Measurements from ENCODE around the gene MAD1L1. TPM values are rescaled to one million over a fixed set of nuclear protein-coding genes. Genes with fewer than 3 reads are reported as not detected.

Gene MAD1L1
- total and polyA plus RNA-seq, 8 donors: 12.8 to 469 (median 27.3) TPM

DNA sequence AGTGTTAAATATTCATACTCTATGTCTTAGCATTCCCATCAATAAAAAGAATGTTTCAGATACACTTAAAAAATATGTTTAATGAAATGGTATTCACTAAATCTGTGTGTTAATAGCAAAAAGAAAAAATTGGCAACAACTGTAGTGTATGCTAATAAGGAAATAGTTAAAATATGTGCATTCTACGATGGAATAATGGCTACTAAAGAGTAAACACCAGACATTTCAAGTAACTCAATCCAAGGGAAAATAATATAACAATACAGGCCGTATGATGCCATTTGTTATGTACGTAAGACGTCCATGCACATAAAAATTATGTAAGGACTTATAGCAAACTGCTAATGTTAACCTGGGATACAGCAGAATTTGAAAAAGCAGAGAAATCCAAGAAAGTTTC, 46.6 kb downstream of the MAD1L1 start:
- H3K27me3 ChIP-seq: no peaks in the 10 kb centered on the region
- no peak for DNase-seq
- peaks cover 0 to 7% (median 2%) of the 10 kb centered on the region in 4 donors for H3K9me3 ChIP-seq
- H3K4me1 ChIP-seq: no peaks in the 10 kb centered on the region
- H3K4me3 ChIP-seq: no peak overlapping the region
- no peak overlapping the region for H3K27ac ChIP-seq
- peaks cover 0 to 27% (median 4%) of the 10 kb centered on the region in 4 donors for H3K36me3 ChIP-seq
- intact Hi-C loops (cut with DNase I; ENCODE audit: low total_unique reads): no loop called here
- WGBS, 5 donors: 76 to 86% (median 80%) methylated on average over 4 of the region's 4 CpGs
- TF ChIP-seq, protein P1, sequence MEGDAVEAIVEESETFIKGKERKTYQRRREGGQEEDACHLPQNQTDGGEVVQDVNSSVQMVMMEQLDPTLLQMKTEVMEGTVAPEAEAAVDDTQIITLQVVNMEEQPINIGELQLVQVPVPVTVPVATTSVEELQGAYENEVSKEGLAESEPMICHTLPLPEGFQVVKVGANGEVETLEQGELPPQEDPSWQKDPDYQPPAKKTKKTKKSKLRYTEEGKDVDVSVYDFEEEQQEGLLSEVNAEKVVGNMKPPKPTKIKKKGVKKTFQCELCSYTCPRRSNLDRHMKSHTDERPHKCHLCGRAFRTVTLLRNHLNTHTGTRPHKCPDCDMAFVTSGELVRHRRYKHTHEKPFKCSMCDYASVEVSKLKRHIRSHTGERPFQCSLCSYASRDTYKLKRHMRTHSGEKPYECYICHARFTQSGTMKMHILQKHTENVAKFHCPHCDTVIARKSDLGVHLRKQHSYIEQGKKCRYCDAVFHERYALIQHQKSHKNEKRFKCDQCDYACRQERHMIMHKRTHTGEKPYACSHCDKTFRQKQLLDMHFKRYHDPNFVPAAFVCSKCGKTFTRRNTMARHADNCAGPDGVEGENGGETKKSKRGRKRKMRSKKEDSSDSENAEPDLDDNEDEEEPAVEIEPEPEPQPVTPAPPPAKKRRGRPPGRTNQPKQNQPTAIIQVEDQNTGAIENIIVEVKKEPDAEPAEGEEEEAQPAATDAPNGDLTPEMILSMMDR (IDR thresholded peaks at IDR 0.05): no peak
- TF ChIP-seq POLR2A (IDR thresholded peaks at IDR 0.05) (no peak), POLR2AphosphoS5 (IDR thresholded peaks at IDR 0.05) (no peak), EP300 (IDR thresholded peaks at IDR 0.05) (no peak)

DNA sequence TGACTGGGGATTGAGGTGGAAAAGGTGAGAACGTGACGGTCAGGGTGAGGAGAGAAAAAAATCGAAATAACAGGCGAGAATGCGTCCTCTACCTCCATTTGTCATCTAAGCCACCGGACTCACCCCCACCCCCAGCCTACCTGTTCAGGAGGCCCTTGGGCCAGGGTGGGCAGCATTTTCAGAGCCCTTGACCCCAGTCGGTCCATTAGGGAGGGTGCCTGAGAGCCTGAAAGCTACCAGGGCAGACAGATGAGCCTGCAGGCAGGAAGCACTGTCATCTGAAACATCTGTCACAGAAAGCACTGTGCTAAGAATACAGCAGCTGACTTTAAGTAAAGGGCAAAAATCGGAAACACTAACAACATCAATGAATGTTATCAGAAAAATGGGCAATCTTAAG, 47.0 kb downstream of the MAD1L1 start:
- intact Hi-C loops (cut with DNase I; ENCODE audit: low total_unique reads): no loop called here
- WGBS, 5 donors: 89 to 94% (median 91%) methylated on average over 8 of the region's 8 CpGs

DNA sequence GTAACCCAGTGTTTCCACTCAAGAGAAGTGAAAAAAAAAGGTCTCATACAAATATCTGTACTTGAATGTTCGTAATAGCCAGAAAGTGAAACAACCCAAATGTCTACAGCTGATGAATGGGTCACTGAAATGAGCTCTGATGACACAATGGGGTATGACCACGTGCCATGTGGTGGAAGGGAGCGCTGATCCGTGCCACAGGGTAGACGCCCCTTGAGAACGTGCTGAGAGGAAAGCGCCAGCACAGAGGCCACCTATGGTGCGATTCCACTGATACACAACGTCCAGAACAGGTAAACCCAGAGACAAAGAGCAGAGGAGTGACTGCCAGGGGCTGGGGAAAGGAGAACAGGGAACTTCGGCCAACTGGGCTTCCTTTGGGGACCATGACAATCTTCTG, 50.3 kb downstream of the MAD1L1 start:
- Histone ChIP-seq H3K9me3 (no peaks in the 10 kb centered on the region), H3K4me1 (no peaks in the 10 kb centered on the region), H3K27ac (no peak overlapping the region), H3K4me3 (no peak overlapping the region), H3K36me3 (peaks cover 0 to 18% (median 5%) of the 10 kb centered on the region in 4 donors), H3K27me3 (no peaks in the 10 kb centered on the region)
- no peak for DNase-seq
- TF ChIP-seq POLR2AphosphoS5 (IDR thresholded peaks at IDR 0.05) (no peak), EP300 (IDR thresholded peaks at IDR 0.05) (no peak), POLR2A (IDR thresholded peaks at IDR 0.05) (no peak)
- TF ChIP-seq, protein P1 (IDR thresholded peaks at IDR 0.05): no peak
- WGBS, 5 donors: 91 to 97% (median 96%) methylated on average over 10 of the region's 10 CpGs
- intact Hi-C loops (cut with DNase I; ENCODE audit: low total_unique reads): no loop called here

More for the DNA sequence above, 47.0 kb downstream of the MAD1L1 start:
- Histone ChIP-seq H3K36me3 (peaks cover 0 to 26% (median 4%) of the 10 kb centered on the region in 4 donors), H3K27me3 (no peaks in the 10 kb centered on the region), H3K27ac (no peak overlapping the region), H3K4me1 (no peaks in the 10 kb centered on the region), H3K9me3 (peaks cover 0 to 7% (median 2%) of the 10 kb centered on the region in 4 donors), H3K4me3 (no peak overlapping the region)
- TF ChIP-seq POLR2AphosphoS5 (IDR thresholded peaks at IDR 0.05): no peak
- TF ChIP-seq POLR2A (IDR thresholded peaks at IDR 0.05): no peak
- no peak for DNase-seq

DNA sequence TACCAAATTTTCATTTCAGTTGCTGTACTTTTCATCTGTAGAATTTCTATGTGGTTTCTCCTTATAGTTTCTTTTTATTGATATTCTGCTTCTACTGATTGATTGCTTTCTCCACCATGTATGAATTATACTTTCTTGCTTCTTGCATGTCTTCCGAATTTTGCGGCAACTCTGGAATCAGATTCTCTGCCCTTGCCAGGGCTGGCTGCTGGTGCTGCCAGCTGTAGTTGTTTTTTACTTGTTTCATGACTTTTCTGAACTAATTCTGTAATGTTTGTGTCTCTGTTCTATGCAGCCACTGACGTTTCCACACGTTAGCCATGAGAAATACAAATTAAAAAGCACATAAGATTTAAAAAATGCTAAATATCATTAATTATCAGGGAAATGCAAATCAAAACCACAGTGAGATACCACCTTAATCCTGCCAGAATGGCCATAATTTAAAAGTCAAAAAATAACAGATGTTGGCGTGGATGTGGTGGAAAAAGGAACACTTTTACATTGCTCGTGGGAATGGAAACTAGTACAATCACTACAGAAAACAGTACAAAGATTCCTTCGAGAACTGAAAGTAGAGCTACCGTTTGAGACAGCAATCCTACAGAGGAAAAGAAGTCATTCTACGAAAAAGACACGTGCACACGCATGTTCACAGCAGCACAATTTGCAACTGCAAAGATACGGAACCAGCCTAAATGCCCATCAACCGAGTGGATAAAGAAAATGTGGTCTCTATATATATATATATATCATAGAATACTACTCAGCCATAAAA, 51.5 kb downstream of the MAD1L1 start:
- 87 to 96% (median 93%) methylated on average over 13 of the region's 13 CpGs for WGBS, 5 donors
- TF ChIP-seq POLR2A (IDR thresholded peaks at IDR 0.05) (no peak), EP300 (IDR thresholded peaks at IDR 0.05) (no peak), POLR2AphosphoS5 (IDR thresholded peaks at IDR 0.05) (no peak)
- TF ChIP-seq, protein P1 (IDR thresholded peaks at IDR 0.05): no peak
- Histone ChIP-seq H3K4me1 (no peaks in the 10 kb centered on the region), H3K27me3 (no peaks in the 10 kb centered on the region), H3K4me3 (no peak overlapping the region), H3K27ac (no peak overlapping the region), H3K9me3 (no peaks in the 10 kb centered on the region), H3K36me3 (peaks cover 0 to 18% (median 5%) of the 10 kb centered on the region in 4 donors)
- intact Hi-C loops (cut with DNase I; ENCODE audit: low total_unique reads): no loop called here
- no peak for DNase-seq

DNA sequence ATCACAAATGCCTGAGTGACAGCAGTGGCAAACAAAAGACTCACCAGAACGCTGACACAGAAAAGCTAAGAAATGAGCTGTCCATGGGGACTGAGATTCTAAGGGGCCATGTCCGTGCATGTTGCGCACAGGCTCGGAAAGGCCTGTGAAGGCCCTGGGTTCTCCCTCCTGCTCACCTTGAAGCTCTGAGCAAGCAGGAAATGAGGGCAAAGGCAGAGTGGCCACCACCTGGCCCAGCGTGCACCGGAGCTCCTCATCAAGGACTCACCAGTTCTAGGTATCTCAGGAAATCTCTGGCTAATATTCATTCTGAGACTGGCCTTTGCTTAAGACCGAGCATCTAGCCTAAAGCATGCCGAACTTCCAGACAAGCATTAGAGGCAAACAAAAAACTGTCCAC, 52.7 kb downstream of the MAD1L1 start:
- H3K4me3 ChIP-seq: no peak overlapping the region
- peaks cover 0 to 10% (median 5%) of the 10 kb centered on the region in 4 donors for H3K4me1 ChIP-seq
- 90 to 94% (median 92%) methylated on average over 8 of the region's 8 CpGs for WGBS, 5 donors
- no peak overlapping the region for H3K27ac ChIP-seq
- peaks cover 0 to 14% (median 5%) of the 10 kb centered on the region in 4 donors for H3K36me3 ChIP-seq
- H3K27me3 ChIP-seq: no peaks in the 10 kb centered on the region
- intact Hi-C loops (cut with DNase I; ENCODE audit: low total_unique reads): no loop called here
- TF ChIP-seq EP300 (IDR thresholded peaks at IDR 0.05) (no peak), POLR2AphosphoS5 (IDR thresholded peaks at IDR 0.05) (no peak), POLR2A (IDR thresholded peaks at IDR 0.05) (no peak)
- TF ChIP-seq, protein P1 (IDR thresholded peaks at IDR 0.05): no peak
- no peaks in the 10 kb centered on the region for H3K9me3 ChIP-seq
- DNase-seq: no peak
